GM12865 (cell line): ENCODE measurements around the gene NETO1.

Source experiments
- DNase-seq: peaks from one replicate; pipeline ENCODE4 v3.0.0; 2010; ENCODE audit warnings: low read depth
- H3K4me3 ChIP-seq: 2 replicates; pipeline ENCODE4 v1.5.1; 2011; ENCODE audit warnings: mild to moderate bottlenecking, low read depth, low read length, control low read depth
- CTCF ChIP-seq: IDR thresholded peaks from 2 replicates; pipeline ENCODE4 v1.5.1; 2011; ENCODE audit warnings: low read length, control low read depth, low read depth, inconsistent platforms; ENCODE audit not compliant: insufficient read depth; ENCODE audit errors: missing control alignments

Gene NETO1

DNA sequence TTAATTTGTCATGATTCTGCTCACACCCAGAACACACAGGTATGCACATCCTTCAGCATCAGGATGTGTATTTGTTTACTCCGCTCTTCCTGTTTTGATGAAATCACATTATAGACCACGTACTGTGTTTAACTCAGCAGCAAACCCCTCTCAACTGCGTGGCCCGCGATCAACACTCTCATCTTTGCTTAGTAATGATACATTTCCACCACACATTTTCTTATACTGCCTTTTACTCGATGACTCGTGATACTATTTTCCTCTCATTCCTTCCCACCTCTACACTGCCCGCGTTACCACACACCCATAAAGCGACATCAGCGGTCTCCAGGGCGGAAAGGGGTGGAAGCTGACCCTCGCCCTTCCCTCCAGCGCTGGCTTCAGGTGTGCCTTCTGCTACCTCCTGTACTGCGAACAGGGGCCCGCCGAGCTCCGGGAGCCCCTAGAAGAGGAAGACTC is 1.3 kb downstream of the NETO1 start:
- H3K4me3 ChIP-seq, result no peak overlapping the region
- TF ChIP-seq CTCF, result no peak
- DNase-seq, result no peak

- TF ChIP-seq CTCF, result no peak
- no peak for DNase-seq
- H3K4me3 ChIP-seq, result no peak overlapping the region
Measured at GRCh38 chr18:72863754-72864153, 4.0 kb downstream of the NETO1 start.

DNA sequence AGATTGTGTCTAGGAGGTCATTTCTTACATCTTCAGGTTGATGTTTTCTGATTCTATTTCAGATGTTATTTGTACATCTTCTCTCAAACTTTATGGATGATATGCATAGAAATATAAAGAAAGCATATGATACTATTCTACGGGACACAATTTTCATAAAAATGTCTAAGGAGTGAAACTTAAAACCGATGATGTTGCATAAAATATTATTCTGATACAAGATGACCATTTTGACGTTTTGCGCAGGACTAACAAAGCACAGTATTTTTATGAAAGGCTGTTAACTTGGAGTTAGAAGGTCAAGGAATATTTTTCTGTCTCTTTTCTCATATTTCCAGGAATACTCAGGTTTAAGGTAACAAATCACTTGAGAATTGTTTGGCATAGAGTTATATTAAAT is 8.7 kb downstream of the NETO1 start:
- no peak for TF ChIP-seq CTCF
- no peak overlapping the region for H3K4me3 ChIP-seq
- no peak for DNase-seq

DNA sequence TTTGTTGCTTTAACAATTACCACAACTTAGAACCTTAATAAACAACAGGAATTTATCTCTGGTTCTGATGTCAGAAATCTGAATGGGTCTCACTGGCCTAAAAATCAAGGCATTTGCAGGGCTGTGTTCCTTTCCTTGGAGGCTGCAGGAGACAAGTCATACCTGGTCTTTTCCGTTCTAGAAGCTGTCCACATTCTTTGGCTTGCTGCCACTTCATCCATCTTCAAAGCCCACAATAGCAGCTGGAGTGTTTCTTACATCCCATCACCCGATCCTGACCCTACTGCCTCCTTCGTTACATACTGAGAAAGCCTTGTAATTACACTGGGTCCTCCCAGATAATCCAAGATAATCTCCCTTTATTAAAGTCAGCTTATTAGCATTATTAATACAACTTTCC is 18.1 kb downstream of the NETO1 start:
- no peak for TF ChIP-seq CTCF
- no peak overlapping the region for H3K4me3 ChIP-seq
- no peak for DNase-seq

- DNase-seq, result no peak
- H3K4me3 ChIP-seq, result no peak overlapping the region
- TF ChIP-seq CTCF, result no peak
Measured at GRCh38 chr18:72848503-72849237, 19.1 kb downstream of the NETO1 start.

- no peak for TF ChIP-seq CTCF
- H3K4me3 ChIP-seq, result no peak overlapping the region
- no peak for DNase-seq
Measured at GRCh38 chr18:72847771-72848170, 20.0 kb downstream of the NETO1 start.
